B cell (primary cell): ENCODE data around the gene DOCK3.
"Not testable (repeated sequence)": the region's sequence is repeated elsewhere in the genome, so short reads cannot be mapped to it uniquely, and the experiment has no call there.

Experiments used
- CTCF ChIP-seq: fragments of 200-600 bp; IDR thresholded peaks from one replicate; pipeline ENCODE4 v1.8.0; 2022; ENCODE audit warnings: antibody characterized with exemption, mild to moderate bottlenecking
- EZH2 ChIP-seq: IDR thresholded peaks from 2 replicates; pipeline ENCODE4 v1.6.1; 2012; ENCODE audit warnings: borderline replicate concordance, low read depth, mild to moderate bottlenecking, moderate library complexity, low read length; ENCODE audit not compliant: insufficient read depth, poor library complexity, severe bottlenecking

GRCh38 chr3:51264166-51264565 is 589.4 kb downstream of the DOCK3 start:
- not testable (repeated sequence) for TF ChIP-seq CTCF, EZH2
